ELF-1 (cell line): Measurements from ENCODE around the gene POLN.
A peak's percentile ranks its signal among the peaks of the same experiment; 100 is the strongest.
"Not testable (repeated sequence)": the region's sequence is repeated elsewhere in the genome, so short reads cannot be mapped to it uniquely, and the experiment has no call there.

Experiments
- DNase-seq: peaks from one replicate; pipeline ENCODE4 v3.0.0-alpha.2; 2016; ENCODE audit warnings: low read depth, low spot score

Gene POLN

GRCh38 chr4:2220016-2220630 is 21.8 kb downstream of the POLN start:
- DNase-seq = peak; percentile 81

- DNase-seq = no peak
These were observed 22.6 kb downstream of the POLN start for GRCh38 chr4:2219233-2219760.

- DNase-seq = no peak
These were observed 23.5 kb downstream of the POLN start for GRCh38 chr4:2218436-2218835.

GRCh38 chr4:2217726-2218125 is 24.2 kb downstream of the POLN start:
- no peak for DNase-seq

- DNase-seq = no peak
These were observed 29.1 kb downstream of the POLN start for GRCh38 chr4:2212831-2213230.

- DNase-seq = not testable (repeated sequence)
These were observed 39.1 kb downstream of the POLN start for GRCh38 chr4:2202789-2203188.

GRCh38 chr4:2194496-2194895 is 47.4 kb downstream of the POLN start:
- DNase-seq = no peak

GRCh38 chr4:2193326-2193725 is 48.6 kb downstream of the POLN start:
- DNase-seq = no peak

- DNase-seq = no peak
These were observed 55.1 kb downstream of the POLN start for GRCh38 chr4:2186865-2187172.

GRCh38 chr4:2186133-2186864 is 55.6 kb downstream of the POLN start:
- peak; percentile 62 for DNase-seq

- no peak for DNase-seq
These were observed 58.5 kb downstream of the POLN start for GRCh38 chr4:2183394-2183793.

GRCh38 chr4:2182994-2183393 is 58.9 kb downstream of the POLN start:
- no peak for DNase-seq

- no peak for DNase-seq
These were observed 61.5 kb downstream of the POLN start for GRCh38 chr4:2180410-2180809.

- no peak for DNase-seq
These were observed 62.2 kb downstream of the POLN start for GRCh38 chr4:2179717-2180116.

- no peak for DNase-seq
These were observed 62.9 kb downstream of the POLN start for GRCh38 chr4:2178986-2179385.

- DNase-seq = peak; percentile 11
These were observed 64.4 kb downstream of the POLN start for GRCh38 chr4:2177443-2178093.

GRCh38 chr4:2175990-2176698 is 65.8 kb downstream of the POLN start:
- DNase-seq = no peak

GRCh38 chr4:2174061-2174460 is 67.9 kb downstream of the POLN start:
- DNase-seq = no peak

GRCh38 chr4:2172627-2173231 is 69.2 kb downstream of the POLN start:
- no peak for DNase-seq

GRCh38 chr4:2172161-2172560 is 69.8 kb downstream of the POLN start:
- no peak for DNase-seq

- no peak for DNase-seq
These were observed 73.2 kb downstream of the POLN start for GRCh38 chr4:2168469-2169319.
